Left ventricle myocardium inferior (tissue), 1 donor: Measurements from ENCODE around the gene IFT52. TPM values are rescaled to one million over a fixed set of nuclear protein-coding genes. Genes with fewer than 3 reads are reported as not detected.
A peak's percentile ranks its signal among the peaks of the same experiment; 100 is the strongest.

Experiments
- DNase-seq: peaks from one replicate; pipeline ENCODE4 v3.0.0-alpha.2; 2020
- H3K27ac ChIP-seq: fragments of 200-600 bp; replicated peaks from 2 replicates; pipeline ENCODE4 v1.8.0; 2021
- H3K27me3 ChIP-seq: fragments of 200-600 bp; 2 replicates; pipeline ENCODE4 v1.8.0; 2021; ENCODE audit warnings: low read depth
- H3K36me3 ChIP-seq: fragments of 200-600 bp; 2 replicates; pipeline ENCODE4 v1.8.0; 2021
- H3K4me1 ChIP-seq: fragments of 200-600 bp; 2 replicates; pipeline ENCODE4 v1.8.0; 2021
- H3K4me3 ChIP-seq: fragments of 200-600 bp; 2 replicates; pipeline ENCODE4 v1.8.0; 2021; ENCODE audit warnings: mild to moderate bottlenecking, moderate library complexity
- H3K9me3 ChIP-seq: fragments of 200-600 bp; replicated peaks from 2 replicates; pipeline ENCODE4 v1.8.0; 2021
- CTCF ChIP-seq: fragments of 200-600 bp; IDR thresholded peaks from 2 replicates; pipeline ENCODE4 v1.8.0; 2021; ENCODE audit warnings: antibody characterized with exemption, mild to moderate bottlenecking, borderline replicate concordance
- intact Hi-C: fragments of 100-400 bp; cut with micrococcal nuclease; formaldehyde crosslinking; loops from one replicate; pipeline ENCODE4 v1.11.0; 2022
- total RNA-seq: library from RNA; stranded (reverse); fragmentation: NEBNext Ultra II Directional; extraction: Animal tissue kit (Norgen Biotek cat#: 25700); gene quantifications from one replicate; pipeline ENCODE4 v1.2.1, GENCODE V29; 2021
- donor health status: DM: no; HTN: yes; CAD: no; lungs with severe emphysema.

The IFT52 gene
- total RNA-seq, 1 donor from 2014 or later: 6.6 TPM

- no peaks in the 10 kb centered on the region for H3K4me1 ChIP-seq
- H3K36me3 ChIP-seq: no peaks in the 10 kb centered on the region
- intact Hi-C loops: no loop called here
- no peaks in the 10 kb centered on the region for H3K27me3 ChIP-seq
- no peak for TF ChIP-seq CTCF
- no peaks in the 10 kb centered on the region for H3K9me3 ChIP-seq
- DNase-seq: no peak
- H3K4me3 ChIP-seq: no peak overlapping the region
- H3K27ac ChIP-seq: peak overlapping the region; percentile 38
Measured at GRCh38 chr20:43680981-43681380, 90.2 kb downstream of the IFT52 start.

GRCh38 chr20:43681468-43681942 lies 90.8 kb downstream of the IFT52 start:
- no peaks in the 10 kb centered on the region for H3K36me3 ChIP-seq

GRCh38 chr20:43681991-43682410 lies 91.3 kb downstream of the IFT52 start:
- no peak for TF ChIP-seq CTCF
- H3K36me3 ChIP-seq: no peaks in the 10 kb centered on the region

More at GRCh38 chr20:43681468-43681942, 90.8 kb downstream of the IFT52 start:
- peak; percentile 23 for DNase-seq
- intact Hi-C loops: no loop called here
- Histone ChIP-seq H3K9me3 (no peaks in the 10 kb centered on the region), H3K27me3 (no peaks in the 10 kb centered on the region), H3K27ac (peak overlapping the region; percentile 38), H3K4me3 (peak overlapping the region; percentile 21), H3K4me1 (no peaks in the 10 kb centered on the region)
- peak; percentile 37 for TF ChIP-seq CTCF

GRCh38 chr20:43682446-43682845 lies 91.7 kb downstream of the IFT52 start:
- intact Hi-C loops: no loop called here
- H3K4me3 ChIP-seq: no peak overlapping the region
- no peak for TF ChIP-seq CTCF
- no peaks in the 10 kb centered on the region for H3K9me3 ChIP-seq
- H3K36me3 ChIP-seq: no peaks in the 10 kb centered on the region
- no peak for DNase-seq
- no peaks in the 10 kb centered on the region for H3K27me3 ChIP-seq
- H3K4me1 ChIP-seq: no peaks in the 10 kb centered on the region
- no peak overlapping the region for H3K27ac ChIP-seq

More at GRCh38 chr20:43681991-43682410, 91.3 kb downstream of the IFT52 start:
- intact Hi-C loops: no loop called here
- DNase-seq: no peak
- Histone ChIP-seq H3K4me3 (no peak overlapping the region), H3K27me3 (no peaks in the 10 kb centered on the region), H3K4me1 (no peaks in the 10 kb centered on the region), H3K9me3 (no peaks in the 10 kb centered on the region), H3K27ac (peak overlapping the region; percentile 38)

GRCh38 chr20:43686820-43687219 lies 96.1 kb downstream of the IFT52 start:
- H3K27me3 ChIP-seq: no peaks in the 10 kb centered on the region
- H3K4me1 ChIP-seq: no peaks in the 10 kb centered on the region
- H3K9me3 ChIP-seq: no peaks in the 10 kb centered on the region
- no peak overlapping the region for H3K27ac ChIP-seq
- no peak for DNase-seq
- no peak for TF ChIP-seq CTCF
- intact Hi-C loops: no loop called here
- H3K36me3 ChIP-seq: no peaks in the 10 kb centered on the region
- H3K4me3 ChIP-seq: no peak overlapping the region
